Lower lobe of right lung (tissue), 2 donors: ENCODE data around the gene PDILT. TPM values are rescaled to one million over a fixed set of nuclear protein-coding genes. Genes with fewer than 3 reads are reported as not detected.

Source experiments
- ATAC-seq, 2 donors: fragments of 200-7000 bp; cut with Tn5 transposase; one replicate each; pipeline ENCODE4 v1.9.1; 2020 to 2022; ENCODE audit warnings: mild to moderate bottlenecking in 2 of 2, moderate library complexity in 2 of 2
- DNase-seq: peaks from one replicate; pipeline ENCODE4 v3.0.0-alpha.2; 2020
- H3K27ac ChIP-seq: fragments of 200-600 bp; one replicate; pipeline ENCODE4 v1.8.0; 2022
- H3K27me3 ChIP-seq: fragments of 200-600 bp; one replicate; pipeline ENCODE4 v1.8.0; 2022; ENCODE audit warnings: low read depth
- H3K36me3 ChIP-seq: fragments of 200-600 bp; one replicate; pipeline ENCODE4 v1.8.0; 2022; ENCODE audit warnings: mild to moderate bottlenecking
- H3K4me1 ChIP-seq: fragments of 200-600 bp; one replicate; pipeline ENCODE4 v1.8.0; 2022
- H3K4me3 ChIP-seq: fragments of 200-600 bp; one replicate; pipeline ENCODE4 v1.8.0; 2022; ENCODE audit warnings: mild to moderate bottlenecking
- H3K9me3 ChIP-seq: fragments of 200-600 bp; one replicate; pipeline ENCODE4 v1.8.0; 2022
- intact Hi-C: fragments of 100-400 bp; cut with DNase I; formaldehyde crosslinking; loops from one replicate; pipeline ENCODE4 v1.11.0; 2022
- total RNA-seq: library from RNA; stranded (reverse); fragmentation: NEBNext Ultra II Directional; extraction: Animal tissue kit (Norgen Biotek cat#: 25700); gene quantifications from one replicate; pipeline ENCODE4 v1.2.1, GENCODE V29; 2021
- TF ChIP-seq, protein P1 (sequence below): fragments of 200-600 bp; IDR thresholded peaks from one replicate; pipeline ENCODE4 v1.8.0; 2022; ENCODE audit warnings: antibody characterized with exemption, mild to moderate bottlenecking
- donor health status: DM: no; HTN: yes; CAD: no; lungs with severe emphysema.

The PDILT gene
- total RNA-seq, 1 donor from 2014 or later, result not detected

DNA sequence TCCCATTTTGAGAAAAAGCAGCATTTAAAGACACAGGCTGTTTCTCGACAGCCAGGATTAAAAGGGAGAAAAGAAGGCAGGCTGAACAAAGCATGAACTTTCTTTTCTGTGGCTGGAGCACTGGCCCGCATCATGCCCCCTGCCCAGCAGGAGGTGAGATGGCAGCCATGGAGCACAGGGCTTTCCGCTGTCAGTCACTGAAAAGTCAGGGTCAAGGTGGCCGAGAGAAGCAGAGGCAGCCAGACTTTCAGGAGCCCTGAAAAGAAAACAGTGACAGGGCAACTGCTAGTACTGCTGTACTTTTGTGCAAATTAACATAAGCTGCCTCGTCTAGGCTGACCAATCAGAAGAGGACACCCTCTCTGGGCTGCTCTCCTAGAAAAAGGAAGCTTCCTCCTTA lies 71.4 kb downstream of the PDILT start:
- DNase-seq, result no peak
- H3K27ac ChIP-seq, result no peak overlapping the region
- TF ChIP-seq, protein P1, sequence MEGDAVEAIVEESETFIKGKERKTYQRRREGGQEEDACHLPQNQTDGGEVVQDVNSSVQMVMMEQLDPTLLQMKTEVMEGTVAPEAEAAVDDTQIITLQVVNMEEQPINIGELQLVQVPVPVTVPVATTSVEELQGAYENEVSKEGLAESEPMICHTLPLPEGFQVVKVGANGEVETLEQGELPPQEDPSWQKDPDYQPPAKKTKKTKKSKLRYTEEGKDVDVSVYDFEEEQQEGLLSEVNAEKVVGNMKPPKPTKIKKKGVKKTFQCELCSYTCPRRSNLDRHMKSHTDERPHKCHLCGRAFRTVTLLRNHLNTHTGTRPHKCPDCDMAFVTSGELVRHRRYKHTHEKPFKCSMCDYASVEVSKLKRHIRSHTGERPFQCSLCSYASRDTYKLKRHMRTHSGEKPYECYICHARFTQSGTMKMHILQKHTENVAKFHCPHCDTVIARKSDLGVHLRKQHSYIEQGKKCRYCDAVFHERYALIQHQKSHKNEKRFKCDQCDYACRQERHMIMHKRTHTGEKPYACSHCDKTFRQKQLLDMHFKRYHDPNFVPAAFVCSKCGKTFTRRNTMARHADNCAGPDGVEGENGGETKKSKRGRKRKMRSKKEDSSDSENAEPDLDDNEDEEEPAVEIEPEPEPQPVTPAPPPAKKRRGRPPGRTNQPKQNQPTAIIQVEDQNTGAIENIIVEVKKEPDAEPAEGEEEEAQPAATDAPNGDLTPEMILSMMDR, result no peak
- ATAC-seq, result no peak
- H3K27me3 ChIP-seq, result peaks cover 5% of the 10 kb centered on the region
- no peaks in the 10 kb centered on the region for H3K9me3 ChIP-seq
- H3K36me3 ChIP-seq, result no peaks in the 10 kb centered on the region
- H3K4me3 ChIP-seq, result no peak overlapping the region
- no peaks in the 10 kb centered on the region for H3K4me1 ChIP-seq
- intact Hi-C loops, result no loop called here

DNA sequence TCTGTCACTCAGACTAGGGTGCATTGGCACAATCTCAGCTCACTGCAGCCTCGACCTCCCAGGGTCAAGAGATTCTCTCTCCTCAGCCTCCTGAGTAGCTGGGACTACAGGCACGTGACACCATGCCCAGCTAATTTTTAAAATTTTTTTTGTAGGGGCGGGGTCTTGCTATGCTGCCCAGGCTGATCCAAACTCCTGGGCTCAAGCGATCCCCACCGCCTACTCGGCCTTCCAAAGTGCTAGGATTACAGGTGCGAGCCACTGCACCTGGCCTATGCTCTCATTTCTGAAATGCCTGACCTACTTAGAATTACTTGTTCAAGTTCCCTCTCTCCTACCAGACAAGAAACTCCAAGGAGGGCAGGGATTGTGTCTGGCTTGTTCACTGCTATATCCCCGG lies 72.1 kb downstream of the PDILT start:
- no peaks in the 10 kb centered on the region for H3K9me3 ChIP-seq
- H3K36me3 ChIP-seq, result no peaks in the 10 kb centered on the region
- DNase-seq (no peak), ATAC-seq (no peak)
- TF ChIP-seq, protein P1, result no peak
- no peak overlapping the region for H3K4me3 ChIP-seq
- peaks cover 5% of the 10 kb centered on the region for H3K27me3 ChIP-seq
- H3K27ac ChIP-seq, result no peak overlapping the region
- intact Hi-C loops, result no loop called here
- H3K4me1 ChIP-seq, result no peaks in the 10 kb centered on the region

DNA sequence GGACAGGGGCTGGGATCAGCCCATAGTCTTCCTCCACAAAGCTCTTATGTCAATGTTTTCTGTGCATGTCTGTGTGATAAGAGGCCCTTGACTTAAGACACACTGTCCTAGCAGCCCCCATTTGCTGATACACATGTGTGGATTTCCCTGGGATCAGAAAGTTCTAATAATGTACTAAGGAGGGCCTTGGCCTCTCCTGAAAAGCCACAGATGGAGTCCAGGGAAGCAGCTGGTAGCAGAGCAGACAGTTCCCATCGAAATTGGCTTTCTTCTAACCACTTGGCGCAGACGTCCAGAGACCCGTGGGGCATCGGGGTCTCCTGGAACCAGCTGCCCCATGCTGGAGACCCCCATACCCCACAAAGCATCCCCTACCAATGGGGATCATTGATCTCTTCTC lies 72.9 kb downstream of the PDILT start:
- TF ChIP-seq, protein P1, result no peak
- ATAC-seq (no peak), DNase-seq (no peak)
- Histone ChIP-seq H3K27me3 (peaks cover 5% of the 10 kb centered on the region), H3K9me3 (no peaks in the 10 kb centered on the region), H3K4me3 (no peak overlapping the region), H3K27ac (no peak overlapping the region), H3K4me1 (no peaks in the 10 kb centered on the region), H3K36me3 (no peaks in the 10 kb centered on the region)
- intact Hi-C loops, result no loop called here

DNA sequence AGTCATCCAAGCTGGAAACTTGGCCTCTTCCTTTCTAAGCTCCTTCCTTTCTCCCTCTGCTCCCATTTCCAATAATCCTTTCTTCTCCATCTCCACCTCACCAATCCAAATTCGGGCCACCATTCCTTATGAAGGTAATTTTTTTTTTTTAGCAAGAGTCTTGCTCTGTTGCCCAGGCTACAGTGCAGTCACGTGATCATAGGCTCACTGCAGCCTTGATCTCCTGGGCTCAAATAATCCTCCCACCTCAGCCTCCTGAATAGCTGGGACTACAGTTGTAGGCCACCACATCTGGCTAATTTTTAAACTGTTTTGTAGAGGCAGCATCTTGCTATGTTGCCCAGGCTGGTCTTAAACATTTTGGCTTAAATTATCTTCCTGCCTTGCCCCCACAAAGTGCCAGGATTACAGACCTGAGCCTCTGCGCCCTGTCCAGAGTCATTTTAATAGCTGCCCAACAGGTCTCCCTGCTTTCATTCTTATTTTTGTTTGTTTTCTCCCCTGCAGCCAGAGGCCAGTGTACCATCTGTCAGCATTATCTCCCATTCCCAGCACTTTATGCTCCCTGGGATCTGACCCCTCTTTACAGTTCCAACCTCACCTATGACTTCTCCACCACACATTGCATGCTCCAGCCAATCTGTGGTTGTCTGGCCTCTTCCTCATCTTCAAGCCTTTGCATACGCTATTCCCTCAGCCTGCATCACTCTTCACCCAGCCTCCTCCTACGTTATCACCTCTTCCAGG lies 75.0 kb downstream of the PDILT start:
- Histone ChIP-seq H3K9me3 (no peaks in the 10 kb centered on the region), H3K27me3 (no peaks in the 10 kb centered on the region), H3K4me3 (no peak overlapping the region), H3K27ac (no peak overlapping the region), H3K4me1 (no peaks in the 10 kb centered on the region), H3K36me3 (no peaks in the 10 kb centered on the region)
- intact Hi-C loops, result no loop called here
- ATAC-seq (no peak), DNase-seq (no peak)
- TF ChIP-seq, protein P1, result no peak

DNA sequence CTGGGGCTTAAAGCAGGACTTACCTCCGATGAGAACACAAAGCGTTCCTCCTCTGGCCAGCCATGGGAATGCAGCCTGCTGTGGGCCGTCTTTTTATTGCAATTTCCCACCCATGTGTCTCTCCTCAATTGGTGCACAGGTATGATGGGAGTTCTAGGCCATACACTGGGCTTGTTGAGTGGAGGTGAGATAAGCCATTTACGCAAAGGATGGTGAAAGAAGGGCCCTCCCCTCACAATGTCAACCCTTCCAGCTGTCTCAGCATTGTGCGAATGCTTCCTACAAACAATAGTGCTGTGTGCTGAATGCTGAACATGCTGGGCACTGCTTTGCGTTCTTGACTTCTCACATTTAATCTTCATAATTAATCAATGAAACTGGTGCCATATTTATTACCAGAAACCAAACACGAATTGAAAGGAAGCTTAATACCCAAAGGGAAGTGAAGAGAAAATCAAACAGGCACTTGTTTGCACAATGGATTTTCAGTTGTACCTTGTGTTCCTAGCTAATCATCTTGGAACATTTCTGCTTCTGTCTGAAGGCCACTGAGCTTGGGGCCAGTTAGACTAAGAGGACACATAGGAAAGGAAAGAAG lies 77.0 kb downstream of the PDILT start, which contains the start of gene GP2:
GP2 (minus strand) TSS at position 70 of the 598 bp plus-strand sequence. CDS start 1,082 bp downstream, outside the sequence.
- TF ChIP-seq, protein P1, result no peak
- ATAC-seq, result no peak
- H3K4me1 ChIP-seq, result no peaks in the 10 kb centered on the region
- H3K9me3 ChIP-seq, result no peaks in the 10 kb centered on the region
- H3K4me3 ChIP-seq, result no peak within 1 kb of the TSS
- intact Hi-C loops, result no loop called here
- no peak within 1 kb of the TSS for H3K27ac ChIP-seq
- DNase-seq, result no peak
- H3K27me3 ChIP-seq, result no peaks in the 10 kb centered on the region
- no peaks in the 10 kb centered on the region for H3K36me3 ChIP-seq
